Naive thymus-derived CD8-positive, alpha-beta T cell (primary cell): ENCODE measurements around the gene DCAF15. TPM values are rescaled to one million over a fixed set of nuclear protein-coding genes. Genes with fewer than 3 reads are reported as not detected.

Experiments
- ATAC-seq, 2 donors: fragments of 150-1000 bp; cut with Tn5 transposase in 1 of 2; sonication (Bioruptor Pico), chemical (Tn5 transposase) in 1 of 2; 1 replicate in 1 of 2; 2 replicates in 1 of 2; pipeline ENCODE4 v1.10.0; 2021; ENCODE audit warnings: mild to moderate bottlenecking in 2 of 2, moderate library complexity in 2 of 2
- POLR2A ChIA-PET: fragments of 350-600 bp; sonication (Branson Sonifier 250); formaldehyde crosslinking; loops from one replicate; lab custom pipeline; 2021; ENCODE audit warnings: antibody characterized with exemption; lab: Charles Lee
- DNase-seq, 10 donors: peaks; one replicate each; pipeline versions ENCODE4 v3.0.0 to v3.0.0-alpha.2; 2020 to 2022
- H3K27ac Mint-ChIP-seq, 10 donors: one replicate each; pipeline ENCODE4 v1.8.0; 2020 to 2022; ENCODE audit warnings: mild to moderate bottlenecking in 10 of 10, mixed read lengths in 10 of 10, moderate library complexity in 4 of 10, inconsistent platforms in 1 of 10
- H3K27me3 Mint-ChIP-seq, 5 donors: one replicate each; pipeline ENCODE4 v1.8.0; 2021 to 2022; ENCODE audit warnings: mixed read lengths in 5 of 5
- H3K36me3 Mint-ChIP-seq, 3 donors: one replicate each; pipeline ENCODE4 v1.8.0; 2020 to 2022; ENCODE audit warnings: mixed read lengths in 3 of 3, mild to moderate bottlenecking in 2 of 3, inconsistent platforms in 1 of 3
- H3K4me1 Mint-ChIP-seq, 4 donors: one replicate each; pipeline ENCODE4 v1.8.0; 2021 to 2022; ENCODE audit warnings: mixed read lengths in 4 of 4
- H3K4me3 Mint-ChIP-seq, 10 donors: one replicate each; pipeline ENCODE4 v1.8.0; 2020 to 2022; ENCODE audit warnings: mild to moderate bottlenecking in 10 of 10, mixed read lengths in 10 of 10, moderate library complexity in 6 of 10, inconsistent platforms in 1 of 10
- H3K9me3 Mint-ChIP-seq, 9 donors: one replicate each; pipeline ENCODE4 v1.8.0; 2020 to 2022; ENCODE audit warnings: mixed read lengths in 9 of 9, mild to moderate bottlenecking in 3 of 9, inconsistent platforms in 1 of 9, moderate library complexity in 1 of 9
- polyA plus RNA-seq, 3 donors: library from polyadenylated mRNA; unstranded; fragments of 300-500 nt; fragmentation: Illumina TruSeq; gene quantifications; one replicate each; pipeline ENCODE4 v1.2.3, GENCODE V29; 2021
- total RNA-seq, 8 experiments: library from RNA in 2 of 8; stranded (reverse) in 2 of 8; gene quantifications; one replicate each; pipeline ENCODE4 v1.2.3 and lab custom pipeline; 2021 to 2026

DCAF15 gene
- total and polyA plus RNA-seq, 5 experiments from 2014 or later = 2.9 to 93.6 (median 6.0) TPM

GRCh38 chr19:13981467-13981866, 29.2 kb downstream of the DCAF15 start:
- DNase-seq = no peak
- no peaks in the 10 kb centered on the region for H3K9me3 Mint-ChIP-seq
- peaks cover 17 to 65% (median 56%) of the 10 kb centered on the region in 4 donors for H3K4me1 Mint-ChIP-seq
- POLR2A ChIA-PET = interaction anchor here (7.4 to 24.8 kb wide), 3 partner anchors 21 to 50 kb away, joined by 56 to 481 read pairs (median 73); partner anchors contain the start of genes DCAF15, IL27RA and RFX1
- peak overlapping the region in 4 of 10 donors; percentile 14 to 56 (median 37) for H3K4me3 Mint-ChIP-seq
- ATAC-seq = no peak
- H3K27me3 Mint-ChIP-seq = no peaks in the 10 kb centered on the region
- H3K36me3 Mint-ChIP-seq = peaks cover 0 to under 1% (median 0%) of the 10 kb centered on the region in 3 donors
- H3K27ac Mint-ChIP-seq = peak overlapping the region; percentile 35 to 90 (median 68)

- DNase-seq (no peak), ATAC-seq (no peak)
- Mint-ChIP-seq H3K9me3 (no peaks in the 10 kb centered on the region), H3K4me1 (peaks cover 19 to 70% (median 60%) of the 10 kb centered on the region in 4 donors), H3K36me3 (no peaks in the 10 kb centered on the region), H3K27me3 (no peaks in the 10 kb centered on the region), H3K4me3 (peak overlapping the region in 4 of 10 donors; percentile 27 to 63 (median 46)), H3K27ac (peak overlapping the region; percentile 25 to 93 (median 60))
- POLR2A ChIA-PET = interaction anchor here (7.4 to 24.8 kb wide), 3 partner anchors 20 to 49 kb away, joined by 56 to 481 read pairs (median 73); partner anchors contain the start of genes DCAF15, IL27RA and RFX1
These were observed 29.7 kb downstream of the DCAF15 start for GRCh38 chr19:13981988-13982501.

GRCh38 chr19:13982773-13983172, 30.5 kb downstream of the DCAF15 start:
- Mint-ChIP-seq H3K4me3 (peak overlapping the region; percentile 54 to 83 (median 65)), H3K27ac (peak overlapping the region; percentile 25 to 93 (median 90)), H3K4me1 (peaks cover 22 to 77% (median 67%) of the 10 kb centered on the region in 4 donors), H3K27me3 (no peaks in the 10 kb centered on the region), H3K9me3 (no peaks in the 10 kb centered on the region), H3K36me3 (no peaks in the 10 kb centered on the region)
- DNase-seq = no peak
- ATAC-seq = no peak
- POLR2A ChIA-PET = interaction anchor here (1.2 to 24.8 kb wide), 4 partner anchors 20 to 102 kb away, joined by 3 to 481 read pairs (median 64); partner anchors contain the start of genes DCAF15, IL27RA and RFX1

- POLR2A ChIA-PET = interaction anchor here (0.6 to 24.8 kb wide), 5 partner anchors 19 to 163 kb away, joined by 3 to 481 read pairs (median 56); partner anchors contain the start of genes DCAF15, IL27RA and RFX1
These were observed 31.0 kb downstream of the DCAF15 start for GRCh38 chr19:13983213-13983889.

GRCh38 chr19:13984186-13984585, 31.9 kb downstream of the DCAF15 start:
- DNase-seq (peak in 1 of 10 donors; percentile 32), ATAC-seq (no peak)
- POLR2A ChIA-PET = interaction anchor here (2.1 to 24.8 kb wide), 5 partner anchors 8 to 47 kb away, joined by 5 to 481 read pairs (median 56); partner anchors contain the start of genes DCAF15, IL27RA and RFX1
- no peaks in the 10 kb centered on the region for H3K27me3 Mint-ChIP-seq
- peak overlapping the region in 6 of 10 donors; percentile 4 to 79 (median 62) for H3K4me3 Mint-ChIP-seq
- H3K4me1 Mint-ChIP-seq = peaks cover 22 to 87% (median 78%) of the 10 kb centered on the region in 4 donors
- H3K27ac Mint-ChIP-seq = peak overlapping the region; percentile 91 to 99 (median 98)
- peaks cover 0 to 3% (median 0%) of the 10 kb centered on the region in 3 donors for H3K36me3 Mint-ChIP-seq
- H3K9me3 Mint-ChIP-seq = no peaks in the 10 kb centered on the region

More at GRCh38 chr19:13983213-13983889, 31.0 kb downstream of the DCAF15 start:
- Mint-ChIP-seq H3K4me3 (peak overlapping the region; percentile 55 to 83 (median 66)), H3K36me3 (no peaks in the 10 kb centered on the region), H3K27ac (peak overlapping the region; percentile 25 to 93 (median 90)), H3K4me1 (peaks cover 19 to 79% (median 70%) of the 10 kb centered on the region in 4 donors), H3K9me3 (no peaks in the 10 kb centered on the region), H3K27me3 (no peaks in the 10 kb centered on the region)
- ATAC-seq = peak in 1 of 2 donors; percentile 12
- peak in 8 of 10 donors; percentile 30 to 76 (median 46) for DNase-seq

- Mint-ChIP-seq H3K9me3 (no peaks in the 10 kb centered on the region), H3K4me3 (peak overlapping the region; percentile 40 to 79 (median 70)), H3K27me3 (no peaks in the 10 kb centered on the region), H3K4me1 (peaks cover 28 to 89% (median 81%) of the 10 kb centered on the region in 4 donors), H3K27ac (peak overlapping the region; percentile 91 to 99 (median 98)), H3K36me3 (peaks cover 0 to 12% (median 5%) of the 10 kb centered on the region in 3 donors)
- no peak for ATAC-seq
- POLR2A ChIA-PET = interaction anchor here (0.6 to 24.8 kb wide), 11 partner anchors 9 to 237 kb away, joined by 3 to 481 read pairs (median 5); partner anchors contain the start of genes DCAF15, IL27RA and RFX1
- no peak for DNase-seq
These were observed 32.8 kb downstream of the DCAF15 start for GRCh38 chr19:13984875-13985741.

GRCh38 chr19:13985771-13986347, 33.5 kb downstream of the DCAF15 start:
- peaks cover 0 to 15% (median 6%) of the 10 kb centered on the region in 3 donors for H3K36me3 Mint-ChIP-seq
- POLR2A ChIA-PET = interaction anchor here (0.8 to 24.8 kb wide), 10 partner anchors 10 to 238 kb away, joined by 3 to 481 read pairs (median 6); partner anchors contain the start of genes DCAF15, IL27RA and RFX1
- DNase-seq (no peak), ATAC-seq (peak; percentile 15 to 21)
- H3K27me3 Mint-ChIP-seq = no peaks in the 10 kb centered on the region
- peaks cover 31 to 90% (median 83%) of the 10 kb centered on the region in 4 donors for H3K4me1 Mint-ChIP-seq
- H3K27ac Mint-ChIP-seq = peak overlapping the region; percentile 91 to 99 (median 98)
- H3K4me3 Mint-ChIP-seq = peak overlapping the region; percentile 40 to 84 (median 71)
- no peaks in the 10 kb centered on the region for H3K9me3 Mint-ChIP-seq

- DNase-seq = peak; percentile 96 to 99 (median 98)
These were observed 34.1 kb downstream of the DCAF15 start for GRCh38 chr19:13986348-13986904.

GRCh38 chr19:13987101-13987890, 35.0 kb downstream of the DCAF15 start:
- Mint-ChIP-seq H3K36me3 (peaks cover 0 to 25% (median 8%) of the 10 kb centered on the region in 3 donors), H3K4me3 (peak overlapping the region; percentile 61 to 84 (median 71)), H3K27me3 (no peaks in the 10 kb centered on the region), H3K4me1 (peaks cover 35 to 87% (median 82%) of the 10 kb centered on the region in 4 donors), H3K9me3 (no peaks in the 10 kb centered on the region), H3K27ac (peak overlapping the region; percentile 91 to 99 (median 96))
- no peak for DNase-seq
- ATAC-seq = no peak
- POLR2A ChIA-PET = interaction anchor here (0.8 to 24.8 kb wide), 7 partner anchors 11 to 104 kb away, joined by 3 to 481 read pairs (median 49); partner anchors contain the start of genes DCAF15, IL27RA and RFX1

More at GRCh38 chr19:13986348-13986904, 34.1 kb downstream of the DCAF15 start:
- H3K4me3 Mint-ChIP-seq = peak overlapping the region; percentile 61 to 84 (median 71)
- H3K4me1 Mint-ChIP-seq = peaks cover 33 to 91% (median 84%) of the 10 kb centered on the region in 4 donors
- ATAC-seq = peak; percentile 85 to 87
- H3K27me3 Mint-ChIP-seq = no peaks in the 10 kb centered on the region
- H3K9me3 Mint-ChIP-seq = no peaks in the 10 kb centered on the region
- peaks cover 0 to 19% (median 6%) of the 10 kb centered on the region in 3 donors for H3K36me3 Mint-ChIP-seq
- H3K27ac Mint-ChIP-seq = peak overlapping the region; percentile 91 to 99 (median 96)
- POLR2A ChIA-PET = interaction anchor here (0.8 to 24.8 kb wide), 8 partner anchors 11 to 238 kb away, joined by 3 to 481 read pairs (median 26); partner anchors contain the start of genes DCAF15, IL27RA and RFX1

- Mint-ChIP-seq H3K27ac (peak overlapping the region; percentile 83 to 99 (median 96)), H3K4me3 (peak overlapping the region in 5 of 10 donors; percentile 25 to 66 (median 38)), H3K36me3 (peaks cover 0 to 30% (median 8%) of the 10 kb centered on the region in 3 donors), H3K4me1 (peaks cover 31 to 85% (median 74%) of the 10 kb centered on the region in 4 donors), H3K27me3 (no peaks in the 10 kb centered on the region), H3K9me3 (no peaks in the 10 kb centered on the region)
- ATAC-seq (no peak), DNase-seq (no peak)
- POLR2A ChIA-PET = interaction anchor here (0.7 to 24.8 kb wide), 7 partner anchors 10 to 42 kb away, joined by 3 to 481 read pairs (median 5); partner anchors contain the start of genes DCAF15, IL27RA, RFX1 and RLN3
These were observed 37.2 kb downstream of the DCAF15 start for GRCh38 chr19:13989487-13989886.
